Right lobe of liver (tissue), 6 donors: ENCODE measurements around the gene TRAF3. TPM values are rescaled to one million over a fixed set of nuclear protein-coding genes. Genes with fewer than 3 reads are reported as not detected.

Source experiments
- ATAC-seq, 4 donors: fragments of 200-7000 bp; cut with Tn5 transposase; one replicate each; pipeline ENCODE4 v1.9.1; 2020; ENCODE audit warnings: mild to moderate bottlenecking in 4 of 4, moderate library complexity in 4 of 4
- DNase-seq, 3 donors: peaks; one replicate each; pipeline ENCODE4 v3.0.0-alpha.2; 2020
- H3K27ac ChIP-seq, 3 donors: fragments of 200-600 bp; one replicate each; pipeline ENCODE4 v1.8.0; 2022
- H3K27me3 ChIP-seq, 2 donors: fragments of 200-600 bp; one replicate each; pipeline ENCODE4 v1.8.0; 2022
- H3K36me3 ChIP-seq, 4 donors: fragments of 200-600 bp; sonication (generic) in 1 of 4; one replicate each; pipeline versions ENCODE4 v1.5.1 to v1.8.0; 2017 to 2022; ENCODE audit warnings: control low read depth in 1 of 4
- H3K4me1 ChIP-seq, 4 donors: fragments of 200-600 bp; sonication (generic) in 1 of 4; one replicate each; pipeline versions ENCODE4 v1.5.1 to v1.8.0; 2017 to 2022; ENCODE audit warnings: control low read depth in 1 of 4
- H3K4me3 ChIP-seq, 3 donors: fragments of 200-600 bp; one replicate each; pipeline ENCODE4 v1.8.0; 2022
- H3K9me3 ChIP-seq, 4 donors: fragments of 200-600 bp; sonication (generic) in 1 of 4; one replicate each; pipeline versions ENCODE4 v1.5.1 to v1.8.0; 2017 to 2022; ENCODE audit warnings: control low read depth in 1 of 4
- POLR2A ChIP-seq: fragments of 450-650 bp; IDR thresholded peaks from one replicate; pipeline ENCODE4 v1.6.1; 2017; ENCODE audit warnings: antibody characterized with exemption, mild to moderate bottlenecking
- WGBS: methylation state at CpG from one replicate; pipeline ENCODE4 v1.1.6; 2018; ENCODE audit warnings: low coverage, low lambda C conversion rate; ENCODE audit not compliant: insufficient coverage; ENCODE audit errors: missing lambda C conversion rate; 5-methylcytosine and 5-hydroxymethylcytosine counted together
- intact Hi-C, 2 donors: fragments of 100-400 bp; cut with DNase I; formaldehyde crosslinking; loops; one replicate each; pipeline versions ENCODE4 v1.11.2 to v1.14.1; 2022
- total RNA-seq, 6 experiments: library from RNA; depleted of rRNA in 2 of 6; stranded (reverse); fragments of >200 nt in 2 of 6; fragmentation: NEBNext Ultra II Directional in 3 of 6; extraction: Animal tissue kit (Norgen Biotek cat#: 25700) in 3 of 6; gene quantifications; one replicate each; pipeline versions ENCODE4 v1.1.0 to v1.2.4, GENCODE V29; 2016 to 2023
- TF ChIP-seq, protein P1 (sequence below), 4 donors: fragments of 200-600 bp in 3 of 4; fragments of 450-650 bp in 1 of 4; IDR thresholded peaks; one replicate each; pipeline versions ENCODE4 v1.5.1 to v1.8.0; 2016 to 2022; ENCODE audit warnings: antibody characterized with exemption in 4 of 4, mild to moderate bottlenecking in 2 of 4
- donor health status: DM: no; HTN: yes; CAD: no.
- donor health status: DM: no; HTN: no; CAD: no.
- donor health status: DM: no; HTN: no; CAD: no.
- donor health status: DM: no; HTN: yes; CAD: no.
- donor health status: DM: no; HTN: yes; CAD: no.

The TRAF3 gene
- total RNA-seq, 6 experiments from 2014 or later: 5.6 to 10.5 (median 8.3) TPM

DNA sequence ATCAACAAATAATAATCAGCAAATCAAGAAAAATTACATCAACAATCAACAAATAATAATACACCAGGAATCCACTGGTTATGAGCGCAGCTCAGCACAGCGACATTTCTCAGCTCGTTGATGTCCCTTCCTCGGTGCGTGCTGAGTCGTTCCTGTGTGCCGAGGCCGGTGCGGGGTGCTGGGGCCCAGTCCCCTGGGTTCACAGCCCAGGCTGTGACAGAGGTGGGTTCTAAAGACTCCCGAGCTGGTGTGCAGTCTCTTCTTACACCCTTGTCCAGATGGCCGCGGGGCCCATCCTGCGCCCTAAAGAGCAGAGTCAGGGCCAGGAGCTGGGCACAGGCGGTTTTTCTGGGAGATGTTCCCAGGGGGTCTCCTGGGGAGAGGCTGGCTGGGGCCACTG is 26.9 kb upstream of the TRAF3 start:
- TF ChIP-seq, protein P1, sequence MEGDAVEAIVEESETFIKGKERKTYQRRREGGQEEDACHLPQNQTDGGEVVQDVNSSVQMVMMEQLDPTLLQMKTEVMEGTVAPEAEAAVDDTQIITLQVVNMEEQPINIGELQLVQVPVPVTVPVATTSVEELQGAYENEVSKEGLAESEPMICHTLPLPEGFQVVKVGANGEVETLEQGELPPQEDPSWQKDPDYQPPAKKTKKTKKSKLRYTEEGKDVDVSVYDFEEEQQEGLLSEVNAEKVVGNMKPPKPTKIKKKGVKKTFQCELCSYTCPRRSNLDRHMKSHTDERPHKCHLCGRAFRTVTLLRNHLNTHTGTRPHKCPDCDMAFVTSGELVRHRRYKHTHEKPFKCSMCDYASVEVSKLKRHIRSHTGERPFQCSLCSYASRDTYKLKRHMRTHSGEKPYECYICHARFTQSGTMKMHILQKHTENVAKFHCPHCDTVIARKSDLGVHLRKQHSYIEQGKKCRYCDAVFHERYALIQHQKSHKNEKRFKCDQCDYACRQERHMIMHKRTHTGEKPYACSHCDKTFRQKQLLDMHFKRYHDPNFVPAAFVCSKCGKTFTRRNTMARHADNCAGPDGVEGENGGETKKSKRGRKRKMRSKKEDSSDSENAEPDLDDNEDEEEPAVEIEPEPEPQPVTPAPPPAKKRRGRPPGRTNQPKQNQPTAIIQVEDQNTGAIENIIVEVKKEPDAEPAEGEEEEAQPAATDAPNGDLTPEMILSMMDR (IDR thresholded peaks at IDR 0.05): no peak
- TF ChIP-seq POLR2A: no peak
- Histone ChIP-seq H3K9me3 (no peaks in the 10 kb centered on the region), H3K4me3 (no peak overlapping the region), H3K36me3 (peaks cover 0 to 2% (median 0%) of the 10 kb centered on the region in 4 donors), H3K27me3 (no peaks in the 10 kb centered on the region), H3K4me1 (no peaks in the 10 kb centered on the region), H3K27ac (no peak overlapping the region)
- intact Hi-C loops: no loop called here
- DNase-seq: no peak
- ATAC-seq: no peak
- 100% methylated on average over 1 of the region's 14 CpGs for WGBS

DNA sequence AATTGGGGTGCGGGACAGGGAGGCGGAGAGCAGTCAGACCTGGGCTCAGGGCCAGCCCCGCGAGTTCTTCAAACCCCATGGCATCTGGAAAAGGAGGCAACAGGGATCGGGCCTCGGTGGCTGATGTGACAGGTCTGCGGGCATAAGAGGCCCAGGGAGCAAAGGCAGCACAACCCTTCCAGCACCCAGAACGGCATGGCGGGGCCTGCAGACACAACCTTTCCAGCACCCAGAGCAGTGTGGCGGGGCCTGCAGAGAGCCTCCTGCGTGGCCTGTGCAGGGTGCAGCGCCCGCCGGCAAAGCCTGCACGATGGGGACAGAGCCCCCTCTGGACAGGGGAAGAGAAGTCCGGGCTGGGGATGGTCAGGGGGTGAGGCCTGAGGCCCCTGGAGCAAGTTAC is 26.2 kb upstream of the TRAF3 start:
- TF ChIP-seq POLR2A: no peak
- TF ChIP-seq, protein P1 (IDR thresholded peaks at IDR 0.05): no peak
- DNase-seq (no peak), ATAC-seq (no peak)
- H3K27me3 ChIP-seq: no peaks in the 10 kb centered on the region
- intact Hi-C loops: no loop called here
- no peak overlapping the region for H3K4me3 ChIP-seq
- no peaks in the 10 kb centered on the region for H3K36me3 ChIP-seq
- H3K9me3 ChIP-seq: no peaks in the 10 kb centered on the region
- no peak overlapping the region for H3K27ac ChIP-seq
- WGBS: 71% methylated on average over 1 of the region's 16 CpGs
- H3K4me1 ChIP-seq: no peaks in the 10 kb centered on the region

DNA sequence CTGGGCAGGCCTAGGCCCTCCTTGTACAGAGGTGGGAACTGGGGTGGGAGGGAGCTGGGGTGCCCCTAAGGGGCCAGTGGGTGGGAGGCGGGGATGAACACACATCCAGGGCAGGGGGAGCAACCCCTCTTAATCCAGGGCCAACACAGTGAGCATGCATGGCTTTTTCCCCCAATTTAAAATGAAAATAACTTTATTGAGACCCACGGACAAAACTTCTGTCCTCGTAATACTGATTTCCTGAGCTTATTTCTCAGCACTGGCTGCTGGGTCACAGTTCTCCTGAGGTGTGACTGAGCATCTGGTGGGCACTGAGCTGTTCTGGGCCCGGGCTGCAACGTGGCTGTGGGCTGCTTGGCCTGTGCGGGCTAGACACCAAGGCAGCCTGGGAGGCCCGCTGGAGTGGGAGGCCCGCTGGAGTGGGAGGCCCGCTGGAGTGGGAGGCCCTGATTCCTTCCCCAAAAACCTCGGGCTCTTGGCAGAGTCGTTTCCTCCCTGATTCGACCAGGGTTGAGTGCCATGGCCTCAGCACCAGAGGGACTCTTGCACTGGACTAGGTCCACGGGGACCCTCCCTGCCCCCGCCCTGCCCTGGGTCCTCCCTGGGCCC is 24.9 kb upstream of the TRAF3 start:
- intact Hi-C loops: no loop called here
- ATAC-seq (no peak), DNase-seq (no peak)
- H3K4me1 ChIP-seq: no peaks in the 10 kb centered on the region
- no peaks in the 10 kb centered on the region for H3K9me3 ChIP-seq
- TF ChIP-seq POLR2A: no peak
- TF ChIP-seq, protein P1 (IDR thresholded peaks at IDR 0.05): no peak
- WGBS: 83% methylated on average over 2 of the region's 14 CpGs
- no peak overlapping the region for H3K4me3 ChIP-seq
- no peaks in the 10 kb centered on the region for H3K36me3 ChIP-seq
- H3K27me3 ChIP-seq: no peaks in the 10 kb centered on the region
- no peak overlapping the region for H3K27ac ChIP-seq

DNA sequence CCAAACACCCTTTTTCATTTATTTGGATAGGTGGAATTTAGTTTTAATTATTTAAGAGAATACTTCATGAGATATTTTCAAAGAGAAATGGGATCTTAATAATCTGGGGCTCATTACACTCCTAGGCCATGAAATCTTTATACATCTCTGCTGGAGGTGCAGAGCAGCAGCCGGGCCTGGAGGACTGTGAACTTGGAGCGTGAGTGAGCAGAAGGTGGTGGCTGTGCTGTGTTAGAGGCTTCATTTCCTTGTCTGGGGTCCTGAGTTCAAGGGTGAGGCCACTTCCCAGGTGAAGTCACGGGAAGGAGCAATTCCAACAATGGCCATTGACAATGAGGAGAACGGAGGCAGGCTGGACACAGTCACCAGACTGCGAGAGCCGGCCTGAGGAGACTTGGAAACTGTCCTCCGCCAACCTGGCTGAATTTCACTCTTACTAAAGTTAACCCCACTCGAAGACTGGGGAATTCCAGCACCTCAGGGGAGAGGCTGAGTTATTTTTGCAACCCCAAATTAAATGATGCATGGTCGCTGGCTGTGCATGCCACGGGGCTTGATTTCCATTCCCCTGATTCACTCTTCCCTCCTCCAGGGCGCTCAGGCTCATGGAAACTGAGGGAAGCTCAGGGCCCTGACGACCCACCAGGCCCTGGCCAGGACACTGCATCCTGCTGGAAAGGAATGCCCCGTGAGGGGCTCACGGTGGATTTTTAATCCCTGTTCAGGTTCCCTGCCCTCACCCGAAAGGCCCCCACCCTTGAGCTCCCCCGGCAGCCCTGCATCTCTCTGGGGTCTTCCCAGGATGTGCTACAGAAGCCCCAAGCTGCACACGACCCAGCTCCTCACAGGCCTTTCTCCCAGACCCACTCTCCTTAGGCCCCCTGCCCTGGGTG is 22.6 kb upstream of the TRAF3 start:
- Histone ChIP-seq H3K4me1 (no peaks in the 10 kb centered on the region), H3K9me3 (no peaks in the 10 kb centered on the region), H3K36me3 (no peaks in the 10 kb centered on the region), H3K27ac (no peak overlapping the region), H3K4me3 (no peak overlapping the region), H3K27me3 (no peaks in the 10 kb centered on the region)
- DNase-seq (peak in 1 of 3 donors; percentile 26), ATAC-seq (no peak)
- WGBS: 91% methylated on average over 10 of the region's 17 CpGs
- TF ChIP-seq, protein P1 (IDR thresholded peaks at IDR 0.05): no peak
- TF ChIP-seq POLR2A: no peak
- intact Hi-C loops: no loop called here
